AG09319 (cell line): Measurements from ENCODE around the gene STXBP4.

ENCODE experiments used
- DNase-seq: peaks from one replicate; pipeline ENCODE4 v3.0.0-alpha.2; 2010; ENCODE audit warnings: low read depth; ENCODE audit errors: extremely low read depth
- TF ChIP-seq, protein P1 (sequence below): IDR thresholded peaks from 2 replicates; pipeline ENCODE4 v1.5.1; 2011; ENCODE audit warnings: low read depth, mild to moderate bottlenecking, inconsistent platforms, low read length, moderate library complexity

The STXBP4 gene, protein sequence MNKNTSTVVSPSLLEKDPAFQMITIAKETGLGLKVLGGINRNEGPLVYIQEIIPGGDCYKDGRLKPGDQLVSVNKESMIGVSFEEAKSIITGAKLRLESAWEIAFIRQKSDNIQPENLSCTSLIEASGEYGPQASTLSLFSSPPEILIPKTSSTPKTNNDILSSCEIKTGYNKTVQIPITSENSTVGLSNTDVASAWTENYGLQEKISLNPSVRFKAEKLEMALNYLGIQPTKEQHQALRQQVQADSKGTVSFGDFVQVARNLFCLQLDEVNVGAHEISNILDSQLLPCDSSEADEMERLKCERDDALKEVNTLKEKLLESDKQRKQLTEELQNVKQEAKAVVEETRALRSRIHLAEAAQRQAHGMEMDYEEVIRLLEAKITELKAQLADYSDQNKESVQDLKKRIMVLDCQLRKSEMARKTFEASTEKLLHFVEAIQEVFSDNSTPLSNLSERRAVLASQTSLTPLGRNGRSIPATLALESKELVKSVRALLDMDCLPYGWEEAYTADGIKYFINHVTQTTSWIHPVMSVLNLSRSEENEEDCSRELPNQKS

DNA sequence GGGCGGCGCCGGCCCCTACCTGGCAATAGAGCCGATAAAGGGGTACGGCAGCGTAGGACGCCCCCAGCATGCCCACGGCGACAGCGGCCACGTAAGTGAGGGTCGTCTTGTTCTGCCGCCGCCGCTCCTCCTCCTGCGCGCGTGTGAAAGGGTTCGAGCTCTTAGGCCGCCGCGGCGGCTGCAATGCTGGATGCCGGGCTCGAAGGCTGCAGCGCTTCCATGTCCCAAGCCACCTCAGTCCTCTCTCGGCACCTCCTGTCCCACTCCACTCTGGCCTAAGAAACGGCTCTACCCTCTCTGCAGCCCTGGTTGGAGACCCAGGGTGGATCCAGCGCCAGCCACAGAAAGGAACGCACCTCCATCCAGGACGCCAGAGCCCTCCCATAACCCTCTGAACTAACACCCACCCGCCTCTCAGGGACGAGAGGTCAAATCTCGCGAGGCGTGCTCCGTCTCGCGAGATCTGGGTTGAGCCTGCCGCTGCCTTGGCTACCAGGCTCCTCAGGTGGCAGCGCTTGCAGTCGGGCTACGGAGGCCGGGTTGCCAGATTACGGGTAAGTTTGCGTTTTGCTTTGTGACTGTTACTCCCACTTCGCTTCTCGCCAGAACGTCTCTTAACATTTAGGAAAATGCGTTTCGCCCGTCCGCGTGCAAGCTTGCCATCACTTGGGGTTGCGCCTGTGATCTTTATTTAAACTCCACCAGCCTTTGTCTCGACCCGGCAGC is at the start of gene STXBP4, which contains the start of gene COX11:
Gene STXBP4, plus strand, starts transcription at position 504 of the 726 bp plus-strand sequence. CDS start 17,455 bp downstream, outside the sequence.
Gene COX11, minus strand, starts transcription at position 393 of the 726 bp plus-strand sequence. Its CDS starts 8 bp downstream, at position 385.
- peak; percentile 92 for DNase-seq
- TF ChIP-seq, protein P1, sequence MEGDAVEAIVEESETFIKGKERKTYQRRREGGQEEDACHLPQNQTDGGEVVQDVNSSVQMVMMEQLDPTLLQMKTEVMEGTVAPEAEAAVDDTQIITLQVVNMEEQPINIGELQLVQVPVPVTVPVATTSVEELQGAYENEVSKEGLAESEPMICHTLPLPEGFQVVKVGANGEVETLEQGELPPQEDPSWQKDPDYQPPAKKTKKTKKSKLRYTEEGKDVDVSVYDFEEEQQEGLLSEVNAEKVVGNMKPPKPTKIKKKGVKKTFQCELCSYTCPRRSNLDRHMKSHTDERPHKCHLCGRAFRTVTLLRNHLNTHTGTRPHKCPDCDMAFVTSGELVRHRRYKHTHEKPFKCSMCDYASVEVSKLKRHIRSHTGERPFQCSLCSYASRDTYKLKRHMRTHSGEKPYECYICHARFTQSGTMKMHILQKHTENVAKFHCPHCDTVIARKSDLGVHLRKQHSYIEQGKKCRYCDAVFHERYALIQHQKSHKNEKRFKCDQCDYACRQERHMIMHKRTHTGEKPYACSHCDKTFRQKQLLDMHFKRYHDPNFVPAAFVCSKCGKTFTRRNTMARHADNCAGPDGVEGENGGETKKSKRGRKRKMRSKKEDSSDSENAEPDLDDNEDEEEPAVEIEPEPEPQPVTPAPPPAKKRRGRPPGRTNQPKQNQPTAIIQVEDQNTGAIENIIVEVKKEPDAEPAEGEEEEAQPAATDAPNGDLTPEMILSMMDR: no peak; the same call in none of the 2 replicates

DNA sequence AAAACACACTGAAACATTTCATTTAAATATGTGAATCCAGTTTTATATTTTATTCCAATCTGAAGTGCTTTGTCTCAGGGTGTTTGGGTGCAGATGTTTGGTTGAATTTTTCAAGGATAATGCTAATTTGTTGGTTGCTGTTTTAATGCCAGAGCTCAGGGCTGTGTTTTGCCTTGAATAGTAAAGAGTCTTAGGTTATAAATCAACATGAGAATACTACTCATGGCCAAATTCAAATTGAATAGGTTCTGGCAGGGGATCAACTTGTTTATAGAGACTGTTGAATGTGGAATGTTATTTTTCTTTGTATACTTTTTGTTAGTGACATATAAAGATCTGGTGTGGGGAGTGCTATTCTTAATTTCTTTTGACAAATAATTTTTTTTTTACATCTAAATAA is 49.1 kb upstream of the STXBP4 start:
- no peak for DNase-seq
- TF ChIP-seq, protein P1: no peak

DNA sequence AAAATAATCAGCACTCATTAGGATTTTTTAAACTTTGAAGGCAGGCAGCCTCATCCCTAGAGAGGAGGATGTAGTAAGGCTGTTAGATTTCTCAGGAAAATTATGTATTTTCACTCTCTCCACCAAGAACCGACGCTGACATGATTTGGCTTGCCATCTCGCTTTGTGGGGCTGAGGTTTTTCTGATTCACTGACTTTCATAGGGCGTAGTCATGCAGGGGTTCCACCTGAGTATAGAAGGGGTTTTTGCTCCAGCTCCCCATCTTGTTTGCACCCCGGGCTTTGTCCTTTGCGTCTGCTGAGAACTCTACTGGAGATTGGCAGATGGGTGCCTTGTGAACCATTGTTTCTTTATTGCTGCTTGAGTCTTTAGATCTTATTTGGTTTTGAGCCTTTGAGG is 47.7 kb upstream of the STXBP4 start:
- TF ChIP-seq, protein P1: no peak
- DNase-seq: no peak

DNA sequence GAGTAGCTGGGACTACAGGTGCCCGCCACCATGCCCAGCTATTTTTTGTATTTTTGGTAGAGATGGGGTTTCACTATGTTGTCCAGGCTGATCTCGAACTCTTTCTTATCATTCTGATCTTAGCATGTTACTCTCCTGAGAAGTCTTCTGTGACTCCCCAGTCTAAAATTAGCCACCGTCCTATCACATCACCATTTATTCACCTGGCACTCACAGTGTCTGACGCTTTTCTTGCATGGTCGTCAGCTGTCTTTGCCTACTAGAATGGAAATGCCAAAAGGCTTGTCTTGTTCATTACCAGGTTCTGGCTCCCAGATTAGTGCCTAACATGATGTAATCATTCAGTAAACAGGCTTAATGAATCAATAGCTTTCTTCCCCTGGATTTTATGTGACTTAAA is 44.2 kb upstream of the STXBP4 start:
- DNase-seq: no peak
- TF ChIP-seq, protein P1: no peak

DNA sequence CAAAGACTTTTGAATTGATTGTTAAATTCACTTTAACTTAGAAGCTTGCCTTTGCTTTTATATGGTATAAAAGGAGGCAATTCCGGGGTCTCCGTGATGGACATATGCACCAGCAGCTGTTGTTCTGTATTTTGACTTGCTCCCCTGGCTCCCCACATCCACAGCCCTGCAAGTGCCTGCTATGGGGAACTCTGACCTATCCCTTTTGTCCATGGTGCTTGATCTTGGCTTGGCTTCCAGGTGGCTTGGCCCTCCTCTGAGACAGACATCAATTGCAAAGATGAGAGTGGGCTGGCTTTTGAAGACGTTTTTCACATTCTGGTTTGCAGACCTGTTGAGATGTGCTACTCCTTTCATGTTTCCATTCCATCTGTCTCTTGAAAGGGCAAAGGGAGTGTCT is 41.0 kb upstream of the STXBP4 start:
- TF ChIP-seq, protein P1: no peak
- DNase-seq: no peak

GRCh38 chr17:54932711-54933110 is 35.9 kb upstream of the STXBP4 start:
- peak; percentile 32 for DNase-seq
- TF ChIP-seq, protein P1: no peak
